ENCODE results near the gene SNAP25.

SNAP25 gene

DNA sequence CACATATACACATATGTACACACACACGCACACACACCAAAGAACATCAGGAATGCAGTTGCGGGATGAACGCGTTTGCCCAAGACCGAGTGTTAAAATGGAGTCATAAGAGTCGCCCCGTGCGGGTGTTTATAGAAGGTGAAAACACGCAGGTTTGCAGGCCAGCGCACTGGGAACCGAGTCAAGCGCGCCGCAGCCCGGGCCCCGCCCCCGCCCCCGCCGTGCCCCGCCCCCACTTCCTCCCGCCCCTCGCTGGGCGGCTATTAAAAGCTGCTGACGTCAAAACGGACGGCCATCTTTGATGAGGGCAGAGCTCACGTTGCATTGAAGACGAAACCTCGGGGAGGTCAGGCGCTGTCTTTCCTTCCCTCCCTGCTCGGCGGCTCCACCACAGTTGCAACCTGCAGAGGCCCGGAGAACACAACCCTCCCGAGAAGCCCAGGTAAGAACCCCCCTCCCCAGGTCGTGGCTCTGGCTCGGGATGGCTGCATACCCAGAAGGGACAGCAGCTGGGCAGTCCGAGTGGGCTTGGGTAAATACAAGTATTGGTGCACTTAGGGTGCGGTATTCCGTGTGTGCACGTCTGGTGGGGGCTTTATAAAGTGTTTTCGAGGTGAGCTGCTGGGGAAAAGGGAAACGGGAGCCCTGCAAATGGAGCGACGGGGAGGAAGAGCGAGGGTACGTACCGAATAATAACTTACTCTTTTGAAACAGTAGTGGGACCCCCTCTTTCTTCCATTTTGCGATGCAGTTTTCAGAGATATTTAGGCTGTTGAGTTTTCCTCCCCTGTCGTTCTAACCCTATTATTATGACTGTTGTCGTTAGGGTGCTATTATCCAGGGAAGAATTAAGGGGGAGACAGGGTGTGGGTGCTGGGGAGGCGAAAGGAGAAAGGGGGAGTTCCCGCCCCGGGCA, at the start of gene SNAP25:
SNAP25 (plus strand) TSS at position 295 of the 916 bp plus-strand sequence. CDS start 56,662 bp downstream, outside the sequence.
- no peak for DNase-seq

DNA sequence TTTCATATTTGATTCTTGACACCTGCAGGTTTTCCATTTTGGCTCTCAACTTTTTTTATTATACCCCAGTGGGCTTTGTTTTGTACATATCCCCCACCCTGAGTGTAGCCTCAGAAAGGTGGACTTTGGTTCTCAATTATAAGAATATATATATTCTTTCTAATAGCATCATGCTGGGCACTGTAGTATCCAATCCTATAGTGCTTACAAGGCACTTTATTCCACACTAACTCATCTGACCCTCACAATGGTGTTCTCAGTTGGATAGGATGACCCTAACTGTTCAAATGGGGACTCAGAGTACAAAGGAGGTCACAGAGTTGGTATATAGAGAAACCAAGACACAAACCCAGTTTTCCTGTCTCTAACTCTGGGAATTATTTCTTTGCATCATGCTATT, 48.9 kb upstream of the SNAP25 start:
- no peak for DNase-seq

DNA sequence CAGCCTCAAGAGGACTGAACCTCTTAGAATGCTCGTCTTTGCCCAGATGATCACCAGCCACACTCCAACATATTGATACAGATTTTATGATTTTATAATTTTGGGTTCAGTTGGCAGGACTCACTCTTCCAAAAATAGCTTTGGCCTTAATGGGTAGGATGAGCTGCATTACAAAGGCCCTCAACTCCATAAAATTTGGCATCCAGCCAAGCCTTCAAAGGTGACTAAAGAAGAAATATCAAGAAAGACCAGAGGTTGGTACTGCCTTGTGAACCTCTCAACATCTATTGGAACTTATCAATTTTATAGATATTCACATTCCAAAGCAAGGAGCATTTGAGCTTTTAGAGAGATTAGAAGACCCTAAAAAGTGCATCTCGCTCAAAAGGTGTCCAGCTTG, 48.4 kb upstream of the SNAP25 start:
- DNase-seq: no peak

GRCh38 chr20:10171864-10172751, 46.5 kb upstream of the SNAP25 start:
- no peak for DNase-seq

GRCh38 chr20:10172998-10173655, 45.5 kb upstream of the SNAP25 start:
- DNase-seq: no peak

- no peak for DNase-seq
These were observed 44.2 kb upstream of the SNAP25 start for GRCh38 chr20:10174400-10174799.

DNA sequence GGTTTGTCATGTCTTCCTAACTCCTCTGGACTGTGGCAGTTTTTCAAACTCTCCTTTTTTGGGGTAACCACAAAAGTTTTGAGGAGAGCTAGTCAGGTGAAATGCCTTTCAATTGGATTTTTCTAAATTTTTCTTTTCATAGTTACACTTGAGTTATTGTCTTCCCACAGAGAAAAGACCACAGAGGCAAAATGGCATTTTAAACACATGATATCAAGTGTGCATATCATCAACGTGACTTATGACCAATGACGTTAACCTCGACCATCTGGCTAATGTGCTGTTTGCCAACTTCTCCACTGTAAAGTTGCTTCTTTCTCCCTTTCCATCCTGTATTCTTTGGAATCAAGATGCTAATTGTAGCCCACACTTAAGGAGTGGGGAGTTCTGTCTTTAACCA, 41.3 kb upstream of the SNAP25 start:
- DNase-seq: no peak

GRCh38 chr20:10178091-10178490, 40.5 kb upstream of the SNAP25 start:
- DNase-seq: no peak

DNA sequence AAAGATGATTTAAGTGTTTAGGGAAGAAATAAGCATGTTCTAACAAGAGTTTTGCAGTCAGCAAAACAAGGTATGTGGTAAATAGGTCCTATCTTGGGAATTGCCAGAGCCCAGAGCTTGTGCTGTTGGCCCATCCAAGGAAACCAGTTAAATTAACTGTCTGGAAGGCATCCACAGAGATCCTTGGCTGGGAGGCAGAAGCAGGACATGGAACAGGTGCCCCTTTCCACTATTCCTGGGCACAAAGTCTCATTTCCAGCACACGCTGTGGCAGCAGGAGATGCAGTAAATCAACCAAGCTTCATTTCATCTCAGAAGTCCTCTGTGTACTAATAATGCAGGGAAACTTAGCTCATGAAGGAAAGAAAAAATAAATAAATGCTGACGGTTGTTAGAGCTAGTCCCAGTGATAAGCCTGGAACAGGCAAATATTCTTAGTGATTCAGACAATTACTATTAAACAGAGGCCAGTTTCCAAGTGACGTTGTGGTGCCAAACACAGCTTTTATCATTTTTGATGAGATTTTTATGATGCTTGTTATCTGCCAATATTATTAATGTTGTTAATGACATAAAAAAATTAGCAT, 39.8 kb upstream of the SNAP25 start:
- no peak for DNase-seq

DNA sequence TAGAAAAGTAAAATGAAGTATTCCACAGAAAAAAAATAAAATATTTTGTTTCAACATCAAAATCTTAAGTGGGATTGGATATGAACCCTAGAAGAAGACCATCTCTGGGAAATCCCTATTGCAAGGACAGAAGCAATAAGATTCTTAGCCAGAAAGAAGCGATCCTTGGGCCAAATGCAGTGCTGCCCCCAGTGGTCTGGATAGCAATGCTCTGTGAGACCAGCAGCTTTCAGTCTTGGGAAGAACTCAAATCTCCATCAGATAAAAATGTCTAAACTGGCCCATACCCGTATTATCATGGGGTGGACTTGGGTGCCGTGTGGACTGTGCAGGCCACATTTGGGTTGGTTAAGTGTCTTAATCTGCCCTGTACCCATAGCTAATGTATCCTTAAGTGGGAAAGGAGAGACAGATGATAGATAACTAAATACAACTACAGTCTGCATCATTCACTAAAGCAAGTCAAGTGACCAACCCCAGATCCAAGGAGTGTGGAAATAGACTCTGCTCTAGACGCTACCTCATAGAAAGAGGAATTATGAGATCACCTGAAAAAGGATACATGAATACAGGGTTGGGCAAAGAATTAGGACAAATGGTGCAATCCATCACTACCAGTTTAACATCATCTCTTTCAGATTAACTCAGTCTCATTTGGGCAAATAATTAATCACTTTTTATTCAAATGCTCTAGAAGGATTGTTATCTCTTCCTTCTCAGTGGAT, 38.9 kb upstream of the SNAP25 start:
- DNase-seq: no peak

GRCh38 chr20:10180651-10181235, 37.9 kb upstream of the SNAP25 start:
- no peak for DNase-seq

DNA sequence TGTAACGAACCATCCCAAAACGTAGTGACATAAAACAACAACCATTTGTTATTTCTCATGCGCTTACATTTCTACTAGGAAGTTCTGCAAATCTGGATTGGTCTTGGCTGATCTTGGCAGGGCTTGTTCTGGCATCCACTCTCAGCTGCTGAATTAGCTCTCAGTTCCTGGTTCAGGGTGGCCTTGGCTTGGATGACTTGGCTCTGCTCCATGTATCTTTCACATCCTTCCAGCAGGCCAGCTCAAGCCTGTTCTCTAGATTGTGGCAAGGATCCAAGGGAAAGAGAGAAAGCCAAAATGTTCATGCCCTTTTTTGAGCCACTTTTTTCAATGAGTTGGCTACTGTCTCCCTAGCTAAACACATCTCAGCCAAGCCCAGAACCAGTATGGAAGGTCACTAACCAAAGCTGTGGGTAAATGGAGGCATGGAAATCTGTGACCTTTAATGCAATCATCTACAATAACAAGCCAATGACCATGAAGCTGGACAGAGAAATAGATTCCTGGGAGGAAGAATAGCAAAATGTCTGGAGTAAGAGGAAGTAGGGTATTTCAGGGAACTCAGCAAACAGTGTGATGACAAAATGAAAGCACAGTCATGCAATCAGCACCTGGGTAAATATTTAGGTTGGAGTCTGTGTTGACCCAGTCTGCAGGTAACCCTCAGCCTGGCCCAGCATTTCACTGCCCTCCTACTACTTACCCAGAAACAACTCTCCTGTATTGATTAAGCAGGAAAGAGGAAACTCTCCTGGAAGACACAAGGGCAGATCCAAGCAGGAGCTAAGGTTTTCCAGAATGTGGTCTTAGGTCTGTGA, 32.7 kb upstream of the SNAP25 start:
- no peak for DNase-seq

GRCh38 chr20:10190456-10190855, 28.2 kb upstream of the SNAP25 start:
- DNase-seq: no peak

- DNase-seq: no peak
These were observed 26.5 kb upstream of the SNAP25 start for GRCh38 chr20:10192171-10192570.

DNA sequence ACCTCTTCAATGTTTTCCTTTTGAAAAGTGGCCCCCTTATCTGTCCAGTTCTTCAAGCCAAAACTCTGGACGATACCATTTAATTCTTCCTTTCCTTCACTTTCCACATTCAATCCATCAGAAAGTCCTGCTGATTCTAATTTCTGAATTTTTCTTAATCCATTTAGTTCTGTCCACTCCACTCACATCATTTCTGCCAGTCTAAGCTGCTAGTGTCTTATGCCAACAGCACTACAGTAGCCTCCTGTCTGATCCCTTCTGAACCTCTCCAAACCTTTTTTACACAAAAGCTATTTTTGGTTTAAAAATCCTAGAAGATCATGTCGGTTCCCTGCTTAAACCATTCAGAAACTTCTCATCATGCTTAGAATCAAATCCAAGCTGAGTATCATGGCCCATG, 24.5 kb upstream of the SNAP25 start:
- DNase-seq: no peak

DNA sequence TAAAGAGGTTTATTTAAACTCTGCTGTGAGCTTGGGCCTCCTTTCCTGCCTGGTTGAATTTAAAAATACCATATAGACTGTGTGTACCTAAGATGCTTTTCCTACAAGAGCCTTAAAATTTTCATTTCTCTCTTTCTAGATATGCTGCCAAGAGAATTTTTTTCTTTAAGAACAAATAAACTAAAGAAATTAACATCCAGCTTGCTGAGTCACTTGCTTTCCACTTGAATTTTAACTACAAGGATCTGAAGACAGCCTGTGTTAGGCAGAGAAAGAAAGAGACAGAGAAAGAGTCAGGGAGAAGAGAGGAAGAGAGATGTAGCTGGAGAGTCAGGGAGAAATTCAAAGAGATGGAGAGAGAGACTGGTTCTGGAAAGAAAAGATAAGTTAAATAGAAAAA, 18.3 kb upstream of the SNAP25 start:
- no peak for DNase-seq

GRCh38 chr20:10201321-10201870, 17.2 kb upstream of the SNAP25 start:
- DNase-seq: no peak

- no peak for DNase-seq
These were observed 9.5 kb upstream of the SNAP25 start for GRCh38 chr20:10209091-10209490.

DNA sequence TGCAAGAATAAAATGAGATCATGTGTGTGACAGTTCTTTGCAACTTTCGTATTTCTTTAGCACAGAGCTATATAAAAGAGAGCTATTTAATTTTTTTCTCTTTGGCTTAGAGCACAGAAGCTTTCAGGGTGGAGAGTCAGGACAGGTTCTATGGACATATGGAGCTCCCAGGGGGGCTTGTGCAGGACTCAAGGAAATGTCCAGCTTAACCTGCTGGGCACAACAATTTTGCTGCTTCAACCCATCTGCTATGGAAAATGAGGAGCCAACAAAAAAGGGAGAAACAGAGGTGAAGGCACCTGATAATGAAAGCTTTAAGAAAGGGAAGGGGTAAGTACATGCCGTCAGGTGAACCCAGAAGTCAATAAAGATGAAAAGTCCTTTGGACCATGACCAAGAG, 5.1 kb upstream of the SNAP25 start:
- no peak for DNase-seq

- DNase-seq: no peak
These were observed 2.4 kb upstream of the SNAP25 start for GRCh38 chr20:10216146-10216791.

Data from GDM1 (cell line).